ENCODE measurements around the gene ARHGAP10. TPM values are rescaled to one million over a fixed set of nuclear protein-coding genes. Genes with fewer than 3 reads are reported as not detected.
A peak's percentile ranks its signal among the peaks of the same experiment; 100 is the strongest.
"Not testable (repeated sequence)": the region's sequence is repeated elsewhere in the genome, so short reads cannot be mapped to it uniquely, and the experiment has no call there.

The ARHGAP10 gene
- total RNA-seq, 4 donors from 2014 or later = 7.0 to 52.8 (median 19.9) TPM

- no peaks in the 10 kb centered on the region for H3K9me3 ChIP-seq
- TF ChIP-seq, protein P1, sequence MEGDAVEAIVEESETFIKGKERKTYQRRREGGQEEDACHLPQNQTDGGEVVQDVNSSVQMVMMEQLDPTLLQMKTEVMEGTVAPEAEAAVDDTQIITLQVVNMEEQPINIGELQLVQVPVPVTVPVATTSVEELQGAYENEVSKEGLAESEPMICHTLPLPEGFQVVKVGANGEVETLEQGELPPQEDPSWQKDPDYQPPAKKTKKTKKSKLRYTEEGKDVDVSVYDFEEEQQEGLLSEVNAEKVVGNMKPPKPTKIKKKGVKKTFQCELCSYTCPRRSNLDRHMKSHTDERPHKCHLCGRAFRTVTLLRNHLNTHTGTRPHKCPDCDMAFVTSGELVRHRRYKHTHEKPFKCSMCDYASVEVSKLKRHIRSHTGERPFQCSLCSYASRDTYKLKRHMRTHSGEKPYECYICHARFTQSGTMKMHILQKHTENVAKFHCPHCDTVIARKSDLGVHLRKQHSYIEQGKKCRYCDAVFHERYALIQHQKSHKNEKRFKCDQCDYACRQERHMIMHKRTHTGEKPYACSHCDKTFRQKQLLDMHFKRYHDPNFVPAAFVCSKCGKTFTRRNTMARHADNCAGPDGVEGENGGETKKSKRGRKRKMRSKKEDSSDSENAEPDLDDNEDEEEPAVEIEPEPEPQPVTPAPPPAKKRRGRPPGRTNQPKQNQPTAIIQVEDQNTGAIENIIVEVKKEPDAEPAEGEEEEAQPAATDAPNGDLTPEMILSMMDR (IDR thresholded peaks at IDR 0.05) = no peak
- no peak for DNase-seq
- H3K36me3 ChIP-seq = no peaks in the 10 kb centered on the region
- no peaks in the 10 kb centered on the region for H3K4me1 ChIP-seq
- H3K4me3 ChIP-seq = no peak overlapping the region
- H3K27ac ChIP-seq = no peak overlapping the region
- H3K27me3 ChIP-seq = no peaks in the 10 kb centered on the region
Measured at GRCh38 chr4:147991543-147992283, 259.8 kb downstream of the ARHGAP10 start.

DNA sequence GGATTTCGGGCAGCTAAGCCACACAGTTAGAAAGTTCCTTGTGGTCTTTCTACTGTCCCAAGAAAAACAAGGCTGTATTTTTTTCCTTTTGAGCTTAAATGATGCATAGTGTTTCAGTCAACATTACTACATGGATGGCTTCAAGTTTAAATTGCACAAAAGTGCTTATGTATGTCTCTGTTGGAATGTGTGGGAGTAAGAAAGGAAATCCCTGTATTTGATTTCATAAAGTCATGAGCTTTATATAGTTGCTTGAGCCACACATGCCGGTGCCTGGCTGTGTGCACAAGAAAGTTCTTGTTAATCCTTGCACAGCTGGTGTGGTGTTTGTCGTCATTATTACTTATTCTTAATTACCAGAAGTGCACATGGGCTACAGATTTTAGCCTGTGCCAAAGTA lies 262.2 kb downstream of the ARHGAP10 start:
- H3K27ac ChIP-seq = no peak overlapping the region
- TF ChIP-seq, protein P1 (IDR thresholded peaks at IDR 0.05) = no peak
- TF ChIP-seq POLR2A (IDR thresholded peaks at IDR 0.05) = no peak
- H3K4me3 ChIP-seq = no peak overlapping the region
- no peaks in the 10 kb centered on the region for H3K27me3 ChIP-seq
- H3K36me3 ChIP-seq = no peaks in the 10 kb centered on the region
- H3K9me3 ChIP-seq = no peaks in the 10 kb centered on the region
- H3K4me1 ChIP-seq = no peaks in the 10 kb centered on the region
- no peak for DNase-seq

DNA sequence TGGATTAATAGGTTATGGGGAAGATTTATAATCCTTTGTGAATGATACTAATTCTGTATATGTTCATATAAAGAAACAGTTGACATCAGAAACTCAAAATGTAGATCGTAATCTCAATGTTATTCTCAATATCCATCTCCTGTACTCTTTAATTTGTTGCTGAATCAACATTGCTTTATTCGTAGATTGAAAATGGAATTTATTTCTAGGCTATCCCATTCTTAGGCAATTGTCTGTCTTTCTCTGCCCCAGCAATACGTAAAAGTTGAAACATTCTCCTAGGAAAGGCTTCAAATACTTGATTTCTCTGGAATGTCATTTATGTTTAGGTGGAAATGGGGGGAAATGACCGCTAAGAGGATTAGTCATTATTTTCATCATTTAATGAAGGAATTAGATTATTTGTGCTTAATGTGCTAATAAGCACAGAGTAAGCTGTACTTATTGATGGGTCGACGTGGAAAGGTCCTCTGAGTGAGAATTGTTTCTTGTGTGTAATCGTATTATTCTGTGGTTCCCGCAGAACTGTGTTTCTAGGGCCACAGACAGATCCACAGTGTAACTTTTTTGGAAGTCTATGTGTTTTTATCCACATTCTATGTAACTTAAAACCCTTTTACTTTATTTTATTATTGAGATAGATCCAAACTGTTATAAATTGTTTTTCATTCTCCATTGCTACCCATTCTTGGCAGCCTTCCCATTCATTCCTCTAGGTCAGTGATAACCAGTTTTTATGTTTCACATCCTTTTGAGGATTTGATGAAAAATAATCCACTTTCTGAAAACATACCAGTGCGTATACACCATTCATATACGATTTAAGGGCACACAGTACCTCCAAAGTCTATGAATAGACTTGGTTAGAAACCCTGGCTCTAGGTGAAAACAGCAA lies 262.9 kb downstream of the ARHGAP10 start:
- H3K4me1 ChIP-seq = no peaks in the 10 kb centered on the region
- H3K4me3 ChIP-seq = no peak overlapping the region
- no peaks in the 10 kb centered on the region for H3K36me3 ChIP-seq
- no peaks in the 10 kb centered on the region for H3K27me3 ChIP-seq
- DNase-seq = no peak
- no peak overlapping the region for H3K27ac ChIP-seq
- H3K9me3 ChIP-seq = no peaks in the 10 kb centered on the region
- TF ChIP-seq, protein P1 (IDR thresholded peaks at IDR 0.05) = no peak
- TF ChIP-seq POLR2A (IDR thresholded peaks at IDR 0.05) = no peak

DNA sequence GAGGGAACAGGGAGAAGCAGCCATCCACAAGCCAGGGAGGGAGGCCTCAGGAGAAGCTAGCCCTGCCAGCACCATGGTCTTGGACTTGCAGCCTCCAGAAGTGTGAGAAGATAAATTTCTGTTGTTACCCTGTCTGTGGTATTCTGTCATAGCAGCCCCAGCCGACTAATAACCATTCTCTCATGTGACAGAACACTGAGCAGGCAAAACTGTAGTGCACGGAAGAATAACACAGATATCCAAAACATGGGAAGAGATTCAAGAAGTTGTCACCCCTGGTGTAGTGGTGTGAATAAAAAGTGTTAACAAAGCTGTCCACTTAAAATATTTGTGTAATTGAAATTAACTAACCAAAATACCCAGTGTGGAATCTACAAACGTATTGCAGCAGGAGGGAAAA lies 265.0 kb downstream of the ARHGAP10 start:
- Histone ChIP-seq H3K27ac (no peak overlapping the region), H3K27me3 (no peaks in the 10 kb centered on the region), H3K4me1 (no peaks in the 10 kb centered on the region), H3K4me3 (no peak overlapping the region), H3K9me3 (no peaks in the 10 kb centered on the region), H3K36me3 (no peaks in the 10 kb centered on the region)
- DNase-seq = no peak
- TF ChIP-seq POLR2A (IDR thresholded peaks at IDR 0.05) = no peak
- TF ChIP-seq, protein P1 (IDR thresholded peaks at IDR 0.05) = no peak

DNA sequence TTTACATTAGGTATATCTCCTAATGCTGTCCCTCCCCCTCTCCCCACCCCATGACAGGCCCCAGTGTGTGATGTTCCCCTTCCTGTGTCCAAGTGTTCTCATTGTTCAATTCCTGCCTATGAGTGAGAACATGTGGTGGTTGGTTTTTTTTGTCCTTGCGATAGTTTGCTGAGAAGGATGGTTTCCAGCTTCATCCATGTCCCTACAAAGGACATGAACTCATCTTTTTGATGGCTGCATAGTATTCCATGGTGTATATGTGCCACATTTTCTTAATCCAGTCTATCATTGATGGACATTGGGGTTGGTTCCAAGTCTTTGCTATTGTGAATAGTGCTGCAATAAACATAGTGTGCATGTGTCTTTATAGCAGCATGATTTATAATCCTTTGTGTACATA lies 268.1 kb downstream of the ARHGAP10 start:
- H3K27ac ChIP-seq, H3K9me3 ChIP-seq: not testable (repeated sequence)

GRCh38 chr4:148004228-148004857 lies 272.5 kb downstream of the ARHGAP10 start:
- Histone ChIP-seq H3K9me3 (no peaks in the 10 kb centered on the region), H3K27ac (no peak overlapping the region), H3K27me3 (no peaks in the 10 kb centered on the region), H3K4me3 (no peak overlapping the region), H3K4me1 (no peaks in the 10 kb centered on the region), H3K36me3 (no peaks in the 10 kb centered on the region)
- TF ChIP-seq POLR2A (IDR thresholded peaks at IDR 0.05) = no peak
- TF ChIP-seq, protein P1 (IDR thresholded peaks at IDR 0.05) = no peak
- peak in 1 of 3 donors; percentile 61 for DNase-seq

More for the DNA sequence above, 268.1 kb downstream of the ARHGAP10 start:
- H3K4me3 ChIP-seq, DNase-seq, H3K36me3 ChIP-seq, H3K27me3 ChIP-seq, H3K4me1 ChIP-seq: not testable (repeated sequence)

Measured in Peyer's patch (tissue), 4 donors.